ENCODE measurements around the gene PRKAG2.

Gene PRKAG2

GRCh38 chr7:151862606-151863381 is 14.1 kb downstream of the PRKAG2 start:
- Histone ChIP-seq H3K9me3 (ENCODE audit: low read length) (no peaks in the 10 kb centered on the region), H2AFZ (ENCODE audit: low read length) (no peak overlapping the region), H4K20me1 (ENCODE audit: insufficient read depth, low read length) (no peaks in the 10 kb centered on the region), H3F3A (ENCODE audit: insufficient read depth, low read length) (no peaks in the 10 kb centered on the region), H3K9ac (ENCODE audit: low read length) (no peak overlapping the region), H3K36me3 (ENCODE audit: insufficient read depth, low read length) (no peaks in the 10 kb centered on the region), H3K9me2 (ENCODE audit: low read depth, low read length) (no peaks in the 10 kb centered on the region), H3K4me2 (ENCODE audit: low read length) (no peak overlapping the region), H3K79me2 (ENCODE audit: insufficient read depth, low read length) (no peaks in the 10 kb centered on the region), H3K4me3 (ENCODE audit: low read depth, low read length, poor library complexity, severe bottlenecking) (no peak overlapping the region), H3K27ac (ENCODE audit: low read depth, low read length, poor library complexity, severe bottlenecking) (no peak overlapping the region), H3K4me1 (ENCODE audit: insufficient read depth, low read length, severe bottlenecking) (no peaks in the 10 kb centered on the region), H3K27me3 (ENCODE audit: insufficient read depth, low read length) (no peaks in the 10 kb centered on the region; the same call in 1 of the 2 replicates)
- no peak for TF ChIP-seq CTCF (IDR thresholded peaks at IDR 0.05; ENCODE audit: low read length)
- TF ChIP-seq EZH2 (IDR thresholded peaks at IDR 0.05; ENCODE audit: borderline replicate concordance, low read length), result no peak

- Histone ChIP-seq H3F3A (ENCODE audit: insufficient read depth, low read length) (no peaks in the 10 kb centered on the region), H2AFZ (ENCODE audit: low read length) (no peak overlapping the region), H3K4me2 (ENCODE audit: low read length) (no peak overlapping the region), H3K4me3 (ENCODE audit: low read depth, low read length, poor library complexity, severe bottlenecking) (no peak overlapping the region), H3K79me2 (ENCODE audit: insufficient read depth, low read length) (no peaks in the 10 kb centered on the region), H3K27me3 (ENCODE audit: insufficient read depth, low read length) (no peaks in the 10 kb centered on the region; the same call in 1 of the 2 replicates), H3K9me3 (ENCODE audit: low read length) (no peaks in the 10 kb centered on the region), H3K36me3 (ENCODE audit: insufficient read depth, low read length) (no peaks in the 10 kb centered on the region), H3K27ac (ENCODE audit: low read depth, low read length, poor library complexity, severe bottlenecking) (no peak overlapping the region), H4K20me1 (ENCODE audit: insufficient read depth, low read length) (no peaks in the 10 kb centered on the region), H3K4me1 (ENCODE audit: insufficient read depth, low read length, severe bottlenecking) (no peaks in the 10 kb centered on the region), H3K9me2 (ENCODE audit: low read depth, low read length) (no peaks in the 10 kb centered on the region), H3K9ac (ENCODE audit: low read length) (no peak overlapping the region)
- TF ChIP-seq CTCF (IDR thresholded peaks at IDR 0.05; ENCODE audit: low read length) (no peak), EZH2 (IDR thresholded peaks at IDR 0.05; ENCODE audit: borderline replicate concordance, low read length) (no peak)
Observed at GRCh38 chr7:151861881-151862280, 15.0 kb downstream of the PRKAG2 start.

- H4K20me1 ChIP-seq (ENCODE audit: insufficient read depth, low read length), result no peaks in the 10 kb centered on the region
- no peaks in the 10 kb centered on the region for H3K9me2 ChIP-seq (ENCODE audit: low read depth, low read length)
- no peaks in the 10 kb centered on the region for H3K4me1 ChIP-seq (ENCODE audit: insufficient read depth, low read length, severe bottlenecking)
- no peak overlapping the region for H2AFZ ChIP-seq (ENCODE audit: low read length)
- no peaks in the 10 kb centered on the region for H3K9me3 ChIP-seq (ENCODE audit: low read length)
- no peak overlapping the region for H3K4me3 ChIP-seq (ENCODE audit: low read depth, low read length, poor library complexity, severe bottlenecking)
- no peaks in the 10 kb centered on the region; the same call in 1 of the 2 replicates for H3K27me3 ChIP-seq (ENCODE audit: insufficient read depth, low read length)
- no peaks in the 10 kb centered on the region for H3F3A ChIP-seq (ENCODE audit: insufficient read depth, low read length)
- TF ChIP-seq CTCF (IDR thresholded peaks at IDR 0.05; ENCODE audit: low read length), result no peak
- no peak for TF ChIP-seq EZH2 (IDR thresholded peaks at IDR 0.05; ENCODE audit: borderline replicate concordance, low read length)
- no peaks in the 10 kb centered on the region for H3K36me3 ChIP-seq (ENCODE audit: insufficient read depth, low read length)
- H3K27ac ChIP-seq (ENCODE audit: low read depth, low read length, poor library complexity, severe bottlenecking), result no peak overlapping the region
- no peak overlapping the region for H3K4me2 ChIP-seq (ENCODE audit: low read length)
- H3K79me2 ChIP-seq (ENCODE audit: insufficient read depth, low read length), result no peaks in the 10 kb centered on the region
- no peak overlapping the region for H3K9ac ChIP-seq (ENCODE audit: low read length)
Observed at GRCh38 chr7:151860771-151861170, 16.1 kb downstream of the PRKAG2 start.

Data from OCI-LY1 (cell line).